GM21515 (cell line): ENCODE data around the gene MUTYH.

Experiments
- ATAC-seq: cut with Tn5 transposase; IDR thresholded peaks from one replicate; pipeline ENCODE4 v1.9.1; 2021; ENCODE audit not compliant: unreplicated experiment

Gene MUTYH

DNA sequence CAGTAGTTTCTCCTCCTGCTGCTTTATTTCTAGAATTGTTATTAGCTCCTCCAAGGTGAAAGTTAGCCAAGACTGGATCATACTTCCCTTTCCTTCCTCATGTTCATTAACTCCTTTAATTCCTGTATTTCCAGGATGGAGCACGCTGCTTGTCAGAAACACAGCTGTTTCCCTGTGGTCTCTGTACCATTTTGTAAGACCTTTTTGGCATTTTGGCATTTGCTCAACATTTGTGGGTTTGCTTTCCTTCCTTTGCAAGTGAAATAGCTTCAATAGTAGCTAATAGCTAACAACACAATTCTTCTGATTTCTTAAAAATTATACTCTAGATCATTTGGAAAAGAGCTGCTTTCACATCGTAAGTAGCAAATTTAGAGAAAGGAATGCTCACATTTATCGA is 57.9 kb downstream of the MUTYH start:
- no peak for ATAC-seq
